SK-N-SH treated with all-trans-retinoic acid at 6 μM for 48 hours (cell line): ENCODE measurements around the gene TSBP1.

Experiments used
- ATAC-seq: fragments of 200-7000 bp; cut with Tn5 transposase; 3 replicates; pipeline ENCODE4 v1.9.1; 2020; ENCODE audit warnings: mild to moderate bottlenecking, moderate library complexity
- ARNTL ChIP-seq: fragments of 450-650 bp; formaldehyde crosslinking; IDR thresholded peaks from 2 replicates; pipeline ENCODE4 v1.5.0; 2020; ENCODE audit warnings: low read depth, mild to moderate bottlenecking, moderate library complexity, borderline replicate concordance
- BACH2 ChIP-seq: fragments of 250-450 bp; sonication (Bioruptor Pico); IDR thresholded peaks from 2 replicates; pipeline ENCODE4 v1.9.0; 2021; ENCODE audit warnings: mild to moderate bottlenecking, borderline replicate concordance
- CSDC2 ChIP-seq: fragments of 250-450 bp; sonication (Bioruptor Pico); IDR thresholded peaks from 2 replicates; pipeline ENCODE4 v1.5.0; 2020; ENCODE audit warnings: mild to moderate bottlenecking, moderate library complexity
- ESRRG ChIP-seq: fragments of 250-450 bp; sonication (Bioruptor Pico); IDR thresholded peaks from 2 replicates; pipeline ENCODE4 v1.6.1; 2021; ENCODE audit warnings: mild to moderate bottlenecking
- GLIS3 ChIP-seq: fragments of 250-450 bp; sonication (Bioruptor Pico); IDR thresholded peaks from 2 replicates; pipeline ENCODE4 v1.5.0; 2020; ENCODE audit warnings: mild to moderate bottlenecking, moderate library complexity
- ISL1 ChIP-seq: fragments of 250-450 bp; sonication (Bioruptor Pico); IDR thresholded peaks from 2 replicates; pipeline ENCODE4 v2.1.2; 2022; ENCODE audit warnings: mild to moderate bottlenecking, moderate library complexity
- PPARA ChIP-seq: fragments of 250-450 bp; sonication (Bioruptor Pico); IDR thresholded peaks from 2 replicates; pipeline ENCODE4 v1.5.0; 2020; ENCODE audit warnings: mild to moderate bottlenecking, borderline replicate concordance
- RARB ChIP-seq: fragments of 250-450 bp; sonication (Bioruptor Pico); IDR thresholded peaks from 2 replicates; pipeline ENCODE4 v1.8.0; 2021; ENCODE audit warnings: mild to moderate bottlenecking, moderate library complexity
- SNAI2 ChIP-seq: fragments of 250-450 bp; sonication (Bioruptor Pico); IDR thresholded peaks from 2 replicates; pipeline ENCODE4 v1.5.0; 2020; ENCODE audit warnings: mild to moderate bottlenecking, moderate library complexity
- TCF4 ChIP-seq: fragments of 250-450 bp; sonication (Bioruptor Pico); IDR thresholded peaks from 2 replicates; pipeline ENCODE4 v1.8.0; 2021; ENCODE audit warnings: mild to moderate bottlenecking, moderate library complexity, borderline replicate concordance
- TOX ChIP-seq: fragments of 250-450 bp; sonication (Bioruptor Pico); IDR thresholded peaks from 2 replicates; pipeline ENCODE4 v1.8.0; 2021; ENCODE audit warnings: mild to moderate bottlenecking, moderate library complexity, borderline replicate concordance
- ZC3H10 ChIP-seq: fragments of 250-450 bp; sonication (Bioruptor Pico); IDR thresholded peaks from 2 replicates; pipeline ENCODE4 v1.5.1; 2021; ENCODE audit warnings: mild to moderate bottlenecking, moderate library complexity
- ZFP30 ChIP-seq: fragments of 450-650 bp; formaldehyde crosslinking; IDR thresholded peaks from 2 replicates; pipeline ENCODE4 v1.5.0; 2022; ENCODE audit warnings: mild to moderate bottlenecking, moderate library complexity
- ZNF565 ChIP-seq: fragments of 450-650 bp; formaldehyde crosslinking; conservative IDR thresholded peaks from 2 replicates; pipeline ENCODE4 v1.5.0; 2020; ENCODE audit warnings: low read depth, mild to moderate bottlenecking, moderate library complexity
- ZNF8 ChIP-seq: fragments of 450-650 bp; formaldehyde crosslinking; IDR thresholded peaks from 2 replicates; pipeline ENCODE4 v1.5.0; 2020; ENCODE audit warnings: mild to moderate bottlenecking, moderate library complexity
- TF ChIP-seq, protein P1 (sequence below): fragments of 250-450 bp; sonication (Bioruptor Pico); IDR thresholded peaks from 2 replicates; pipeline ENCODE4 v1.5.1; 2020; ENCODE audit warnings: low read depth, mild to moderate bottlenecking, moderate library complexity
- TF ChIP-seq, protein P2 (sequence below): fragments of 250-450 bp; sonication (Bioruptor Pico); IDR thresholded peaks from 2 replicates; pipeline ENCODE4 v1.5.0; 2020; ENCODE audit warnings: mild to moderate bottlenecking, moderate library complexity
- TF ChIP-seq, protein P3 (sequence below): fragments of 250-450 bp; sonication (Bioruptor Pico); IDR thresholded peaks from 2 replicates; pipeline ENCODE4 v1.5.1; 2021; ENCODE audit warnings: mild to moderate bottlenecking, moderate library complexity
- TF ChIP-seq, protein P4 (sequence below): fragments of 250-450 bp; sonication (Bioruptor Pico); IDR thresholded peaks from 2 replicates; pipeline ENCODE4 v1.8.0; 2020; ENCODE audit warnings: mild to moderate bottlenecking, moderate library complexity, borderline replicate concordance
- TF ChIP-seq, protein P5 (sequence below): fragments of 250-450 bp; sonication (Bioruptor Pico); IDR thresholded peaks from 2 replicates; pipeline ENCODE4 v1.8.0; 2021; ENCODE audit warnings: low read depth, mild to moderate bottlenecking, moderate library complexity, borderline replicate concordance

The TSBP1 gene

DNA sequence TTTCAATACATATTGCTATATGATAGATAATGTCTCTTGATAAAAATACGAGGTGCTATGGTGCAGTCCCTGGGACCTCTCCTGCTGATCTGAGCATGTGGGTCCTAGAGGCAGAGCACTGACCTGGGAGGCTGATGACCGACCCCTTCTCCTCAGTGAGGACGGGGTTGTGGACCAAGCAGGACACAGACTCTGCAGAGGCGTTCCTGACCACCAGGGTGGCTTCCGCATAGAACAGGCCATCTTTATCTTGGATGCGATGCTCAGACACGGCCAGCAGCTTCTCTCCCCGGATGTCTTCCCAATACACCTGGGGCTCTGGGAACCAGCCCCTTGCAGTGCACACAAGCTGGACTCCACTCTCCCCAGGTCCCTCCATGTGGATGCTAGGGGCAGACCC lies 31.1 kb upstream of the TSBP1 start:
- no peak for ATAC-seq
- TF ChIP-seq ZNF8 (CRISPR knock-in tag) (no peak), PPARA (no peak)
- TF ChIP-seq, protein P1, sequence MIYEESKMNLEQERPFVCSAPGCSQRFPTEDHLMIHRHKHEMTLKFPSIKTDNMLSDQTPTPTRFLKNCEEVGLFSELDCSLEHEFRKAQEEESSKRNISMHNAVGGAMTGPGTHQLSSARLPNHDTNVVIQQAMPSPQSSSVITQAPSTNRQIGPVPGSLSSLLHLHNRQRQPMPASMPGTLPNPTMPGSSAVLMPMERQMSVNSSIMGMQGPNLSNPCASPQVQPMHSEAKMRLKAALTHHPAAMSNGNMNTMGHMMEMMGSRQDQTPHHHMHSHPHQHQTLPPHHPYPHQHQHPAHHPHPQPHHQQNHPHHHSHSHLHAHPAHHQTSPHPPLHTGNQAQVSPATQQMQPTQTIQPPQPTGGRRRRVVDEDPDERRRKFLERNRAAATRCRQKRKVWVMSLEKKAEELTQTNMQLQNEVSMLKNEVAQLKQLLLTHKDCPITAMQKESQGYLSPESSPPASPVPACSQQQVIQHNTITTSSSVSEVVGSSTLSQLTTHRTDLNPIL (CRISPR knock-in tag): no peak
- TF ChIP-seq, protein P2, sequence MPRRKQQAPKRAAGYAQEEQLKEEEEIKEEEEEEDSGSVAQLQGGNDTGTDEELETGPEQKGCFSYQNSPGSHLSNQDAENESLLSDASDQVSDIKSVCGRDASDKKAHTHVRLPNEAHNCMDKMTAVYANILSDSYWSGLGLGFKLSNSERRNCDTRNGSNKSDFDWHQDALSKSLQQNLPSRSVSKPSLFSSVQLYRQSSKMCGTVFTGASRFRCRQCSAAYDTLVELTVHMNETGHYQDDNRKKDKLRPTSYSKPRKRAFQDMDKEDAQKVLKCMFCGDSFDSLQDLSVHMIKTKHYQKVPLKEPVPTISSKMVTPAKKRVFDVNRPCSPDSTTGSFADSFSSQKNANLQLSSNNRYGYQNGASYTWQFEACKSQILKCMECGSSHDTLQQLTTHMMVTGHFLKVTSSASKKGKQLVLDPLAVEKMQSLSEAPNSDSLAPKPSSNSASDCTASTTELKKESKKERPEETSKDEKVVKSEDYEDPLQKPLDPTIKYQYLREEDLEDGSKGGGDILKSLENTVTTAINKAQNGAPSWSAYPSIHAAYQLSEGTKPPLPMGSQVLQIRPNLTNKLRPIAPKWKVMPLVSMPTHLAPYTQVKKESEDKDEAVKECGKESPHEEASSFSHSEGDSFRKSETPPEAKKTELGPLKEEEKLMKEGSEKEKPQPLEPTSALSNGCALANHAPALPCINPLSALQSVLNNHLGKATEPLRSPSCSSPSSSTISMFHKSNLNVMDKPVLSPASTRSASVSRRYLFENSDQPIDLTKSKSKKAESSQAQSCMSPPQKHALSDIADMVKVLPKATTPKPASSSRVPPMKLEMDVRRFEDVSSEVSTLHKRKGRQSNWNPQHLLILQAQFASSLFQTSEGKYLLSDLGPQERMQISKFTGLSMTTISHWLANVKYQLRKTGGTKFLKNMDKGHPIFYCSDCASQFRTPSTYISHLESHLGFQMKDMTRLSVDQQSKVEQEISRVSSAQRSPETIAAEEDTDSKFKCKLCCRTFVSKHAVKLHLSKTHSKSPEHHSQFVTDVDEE (CRISPR knock-in tag): no peak

DNA sequence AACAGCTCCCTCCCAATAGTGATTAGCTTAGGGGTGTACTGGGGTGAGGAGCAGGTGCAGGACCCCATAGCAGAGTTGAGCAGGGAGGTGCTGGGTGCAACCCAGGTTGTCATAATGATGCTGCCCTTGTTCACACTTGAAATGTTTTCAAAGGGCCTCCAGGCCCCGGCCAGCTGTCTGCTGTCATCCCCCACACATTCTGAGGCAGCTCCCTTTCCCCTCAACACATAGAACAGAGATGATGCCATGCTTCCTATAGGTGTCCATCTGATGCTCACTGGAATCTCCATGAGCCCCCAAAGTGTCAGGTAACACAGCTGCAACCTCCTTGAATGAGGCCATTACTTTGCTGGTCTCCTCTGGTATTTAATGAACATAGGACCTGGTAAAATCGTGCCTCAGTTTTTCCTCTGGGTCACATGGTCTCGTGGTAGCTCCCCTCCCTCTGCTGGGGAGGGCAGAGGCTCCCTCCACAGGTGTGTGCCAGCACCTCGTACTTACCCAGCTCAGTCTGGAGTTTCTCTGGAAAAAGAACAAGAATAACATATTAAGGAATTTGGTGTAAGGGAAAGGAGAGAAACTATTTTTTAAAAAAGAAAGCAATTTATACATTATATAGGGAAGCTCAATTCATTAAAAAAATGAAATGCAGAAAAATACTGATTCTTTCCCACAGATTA lies 29.7 kb upstream of the TSBP1 start:
- TF ChIP-seq GLIS3 (CRISPR knock-in tag): no peak
- TF ChIP-seq SNAI2 (CRISPR knock-in tag): no peak
- TF ChIP-seq ZNF565 (CRISPR knock-in tag): no peak
- TF ChIP-seq PPARA: no peak
- TF ChIP-seq, protein P3, sequence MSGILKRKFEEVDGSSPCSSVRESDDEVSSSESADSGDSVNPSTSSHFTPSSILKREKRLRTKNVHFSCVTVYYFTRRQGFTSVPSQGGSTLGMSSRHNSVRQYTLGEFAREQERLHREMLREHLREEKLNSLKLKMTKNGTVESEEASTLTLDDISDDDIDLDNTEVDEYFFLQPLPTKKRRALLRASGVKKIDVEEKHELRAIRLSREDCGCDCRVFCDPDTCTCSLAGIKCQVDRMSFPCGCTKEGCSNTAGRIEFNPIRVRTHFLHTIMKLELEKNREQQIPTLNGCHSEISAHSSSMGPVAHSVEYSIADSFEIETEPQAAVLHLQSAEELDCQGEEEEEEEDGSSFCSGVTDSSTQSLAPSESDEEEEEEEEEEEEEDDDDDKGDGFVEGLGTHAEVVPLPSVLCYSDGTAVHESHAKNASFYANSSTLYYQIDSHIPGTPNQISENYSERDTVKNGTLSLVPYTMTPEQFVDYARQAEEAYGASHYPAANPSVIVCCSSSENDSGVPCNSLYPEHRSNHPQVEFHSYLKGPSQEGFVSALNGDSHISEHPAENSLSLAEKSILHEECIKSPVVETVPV (CRISPR knock-in tag): no peak
- no peak for TF ChIP-seq ESRRG (CRISPR knock-in tag)
- TF ChIP-seq ZFP30 (CRISPR knock-in tag): no peak
- no peak for TF ChIP-seq TOX (CRISPR knock-in tag)
- no peak for TF ChIP-seq BACH2 (CRISPR knock-in tag)
- no peak for TF ChIP-seq ZC3H10 (CRISPR knock-in tag)
- TF ChIP-seq, protein P2 (CRISPR knock-in tag): no peak
- TF ChIP-seq, protein P4, sequence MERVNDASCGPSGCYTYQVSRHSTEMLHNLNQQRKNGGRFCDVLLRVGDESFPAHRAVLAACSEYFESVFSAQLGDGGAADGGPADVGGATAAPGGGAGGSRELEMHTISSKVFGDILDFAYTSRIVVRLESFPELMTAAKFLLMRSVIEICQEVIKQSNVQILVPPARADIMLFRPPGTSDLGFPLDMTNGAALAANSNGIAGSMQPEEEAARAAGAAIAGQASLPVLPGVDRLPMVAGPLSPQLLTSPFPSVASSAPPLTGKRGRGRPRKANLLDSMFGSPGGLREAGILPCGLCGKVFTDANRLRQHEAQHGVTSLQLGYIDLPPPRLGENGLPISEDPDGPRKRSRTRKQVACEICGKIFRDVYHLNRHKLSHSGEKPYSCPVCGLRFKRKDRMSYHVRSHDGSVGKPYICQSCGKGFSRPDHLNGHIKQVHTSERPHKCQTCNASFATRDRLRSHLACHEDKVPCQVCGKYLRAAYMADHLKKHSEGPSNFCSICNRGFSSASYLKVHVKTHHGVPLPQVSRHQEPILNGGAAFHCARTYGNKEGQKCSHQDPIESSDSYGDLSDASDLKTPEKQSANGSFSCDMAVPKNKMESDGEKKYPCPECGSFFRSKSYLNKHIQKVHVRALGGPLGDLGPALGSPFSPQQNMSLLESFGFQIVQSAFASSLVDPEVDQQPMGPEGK (CRISPR knock-in tag): no peak
- no peak for TF ChIP-seq CSDC2 (CRISPR knock-in tag)
- TF ChIP-seq ARNTL (CRISPR knock-in tag): no peak
- TF ChIP-seq ISL1 (CRISPR knock-in tag): no peak
- TF ChIP-seq, protein P5, sequence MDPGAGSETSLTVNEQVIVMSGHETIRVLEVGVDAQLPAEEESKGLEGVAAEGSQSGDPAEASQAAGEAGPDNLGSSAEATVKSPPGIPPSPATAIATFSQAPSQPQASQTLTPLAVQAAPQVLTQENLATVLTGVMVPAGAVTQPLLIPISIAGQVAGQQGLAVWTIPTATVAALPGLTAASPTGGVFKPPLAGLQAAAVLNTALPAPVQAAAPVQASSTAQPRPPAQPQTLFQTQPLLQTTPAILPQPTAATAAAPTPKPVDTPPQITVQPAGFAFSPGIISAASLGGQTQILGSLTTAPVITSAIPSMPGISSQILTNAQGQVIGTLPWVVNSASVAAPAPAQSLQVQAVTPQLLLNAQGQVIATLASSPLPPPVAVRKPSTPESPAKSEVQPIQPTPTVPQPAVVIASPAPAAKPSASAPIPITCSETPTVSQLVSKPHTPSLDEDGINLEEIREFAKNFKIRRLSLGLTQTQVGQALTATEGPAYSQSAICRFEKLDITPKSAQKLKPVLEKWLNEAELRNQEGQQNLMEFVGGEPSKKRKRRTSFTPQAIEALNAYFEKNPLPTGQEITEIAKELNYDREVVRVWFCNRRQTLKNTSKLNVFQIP: no peak
- TF ChIP-seq TCF4 (CRISPR knock-in tag): no peak
- no peak for TF ChIP-seq RARB
- no peak for ATAC-seq
